Measurements from ENCODE around the gene GPR6. TPM values are rescaled to one million over a fixed set of nuclear protein-coding genes. Genes with fewer than 3 reads are reported as not detected.

GPR6 gene
- total RNA-seq, 1 donor from 2014 or later = not detected

DNA sequence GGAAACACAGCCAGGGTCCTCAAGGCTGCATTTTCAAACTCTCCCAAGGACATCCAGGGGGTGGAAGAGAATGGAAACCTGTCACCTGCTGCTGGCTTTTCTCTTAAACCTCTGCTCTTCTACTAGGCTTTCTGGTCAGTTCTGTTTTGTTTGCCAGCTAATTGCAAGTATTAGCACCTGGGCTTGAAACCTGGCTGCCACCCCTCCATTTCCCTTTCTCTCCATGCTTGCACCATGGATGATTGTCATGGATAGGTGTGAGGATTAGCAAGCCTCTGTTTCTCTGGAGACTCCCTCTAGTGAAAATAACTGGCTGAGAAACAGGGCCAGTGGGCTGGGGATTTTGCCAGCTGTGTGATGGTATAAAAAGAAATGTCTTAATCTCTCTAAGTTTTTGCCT is 33.0 kb upstream of the GPR6 start:
- Mint-ChIP-seq H3K36me3 (ENCODE audit: unreplicated experiment) (no peaks in the 10 kb centered on the region), H3K4me3 (ENCODE audit: unreplicated experiment) (no peak overlapping the region), H3K4me1 (ENCODE audit: low read depth, unreplicated experiment) (no peaks in the 10 kb centered on the region), H3K9me3 (ENCODE audit: unreplicated experiment) (no peaks in the 10 kb centered on the region), H3K27me3 (ENCODE audit: unreplicated experiment) (peaks cover 3% of the 10 kb centered on the region), H3K27ac (ENCODE audit: unreplicated experiment) (no peak overlapping the region)
- no peak for DNase-seq
- TF ChIP-seq, protein P1, sequence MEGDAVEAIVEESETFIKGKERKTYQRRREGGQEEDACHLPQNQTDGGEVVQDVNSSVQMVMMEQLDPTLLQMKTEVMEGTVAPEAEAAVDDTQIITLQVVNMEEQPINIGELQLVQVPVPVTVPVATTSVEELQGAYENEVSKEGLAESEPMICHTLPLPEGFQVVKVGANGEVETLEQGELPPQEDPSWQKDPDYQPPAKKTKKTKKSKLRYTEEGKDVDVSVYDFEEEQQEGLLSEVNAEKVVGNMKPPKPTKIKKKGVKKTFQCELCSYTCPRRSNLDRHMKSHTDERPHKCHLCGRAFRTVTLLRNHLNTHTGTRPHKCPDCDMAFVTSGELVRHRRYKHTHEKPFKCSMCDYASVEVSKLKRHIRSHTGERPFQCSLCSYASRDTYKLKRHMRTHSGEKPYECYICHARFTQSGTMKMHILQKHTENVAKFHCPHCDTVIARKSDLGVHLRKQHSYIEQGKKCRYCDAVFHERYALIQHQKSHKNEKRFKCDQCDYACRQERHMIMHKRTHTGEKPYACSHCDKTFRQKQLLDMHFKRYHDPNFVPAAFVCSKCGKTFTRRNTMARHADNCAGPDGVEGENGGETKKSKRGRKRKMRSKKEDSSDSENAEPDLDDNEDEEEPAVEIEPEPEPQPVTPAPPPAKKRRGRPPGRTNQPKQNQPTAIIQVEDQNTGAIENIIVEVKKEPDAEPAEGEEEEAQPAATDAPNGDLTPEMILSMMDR (IDR thresholded peaks at IDR 0.05; ENCODE audit: partially characterized antibody, unreplicated experiment) = no peak

DNA sequence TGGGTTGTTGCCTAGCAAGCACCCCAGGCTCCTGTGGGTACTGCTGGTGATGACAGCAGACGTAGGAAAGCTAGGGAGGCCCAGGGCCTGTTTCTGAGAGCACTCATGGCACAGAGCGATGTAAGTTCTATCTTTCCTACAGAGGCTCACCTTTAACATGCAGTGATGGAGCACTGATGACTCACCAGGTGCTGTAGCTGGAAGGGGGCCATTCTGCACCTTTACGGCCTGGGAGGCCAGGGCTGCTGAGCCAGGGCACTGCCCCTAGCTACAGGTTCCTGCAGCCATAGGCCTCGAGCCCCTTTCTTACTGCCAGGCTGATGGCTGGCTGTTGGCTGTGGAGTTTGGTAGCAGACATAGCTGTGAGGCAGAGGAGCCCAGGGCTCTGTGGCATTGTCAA is 31.1 kb upstream of the GPR6 start:
- Mint-ChIP-seq H3K9me3 (ENCODE audit: unreplicated experiment) (no peaks in the 10 kb centered on the region), H3K4me3 (ENCODE audit: unreplicated experiment) (no peak overlapping the region), H3K36me3 (ENCODE audit: unreplicated experiment) (no peaks in the 10 kb centered on the region), H3K27me3 (ENCODE audit: unreplicated experiment) (peaks cover 3% of the 10 kb centered on the region), H3K4me1 (ENCODE audit: low read depth, unreplicated experiment) (no peaks in the 10 kb centered on the region), H3K27ac (ENCODE audit: unreplicated experiment) (no peak overlapping the region)
- no peak for DNase-seq
- TF ChIP-seq, protein P1 (IDR thresholded peaks at IDR 0.05; ENCODE audit: partially characterized antibody, unreplicated experiment) = no peak

DNA sequence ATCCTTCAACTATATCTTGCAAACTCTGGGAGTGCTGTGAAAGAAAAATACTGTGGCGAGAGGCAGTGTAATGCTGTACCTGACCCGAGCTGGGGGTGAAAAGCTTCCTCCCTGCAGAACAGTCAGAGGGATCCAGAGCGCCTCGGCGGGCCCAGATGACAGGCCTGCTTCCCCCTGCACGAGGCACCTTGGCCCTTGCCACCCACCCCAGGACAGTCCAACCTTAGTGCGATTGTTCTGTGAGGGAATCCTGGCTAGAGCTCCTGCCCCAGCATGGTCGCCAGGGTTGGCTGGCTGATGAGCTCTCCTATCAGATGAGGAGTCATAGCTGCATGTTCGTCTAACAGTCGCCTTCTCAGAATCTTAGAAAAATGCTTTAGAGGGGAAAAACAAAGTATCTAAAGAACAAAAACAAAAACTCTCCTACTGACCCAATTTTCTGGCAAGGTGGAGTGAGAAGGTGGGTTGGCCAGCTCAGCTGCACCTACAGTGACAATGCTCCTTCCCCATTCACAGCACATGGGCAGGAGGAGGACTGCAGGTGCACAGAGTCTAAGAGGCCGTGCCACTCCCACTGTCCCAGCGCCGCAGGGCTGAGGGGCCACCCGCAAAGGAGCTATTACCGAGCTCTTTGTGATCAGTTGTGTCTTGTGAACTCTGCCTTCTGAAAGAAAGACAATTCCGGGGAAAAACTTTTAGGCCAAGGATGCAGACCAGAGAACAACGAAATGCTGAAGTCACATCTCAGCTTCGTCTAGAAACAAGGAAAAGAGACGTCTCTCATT is 28.6 kb upstream of the GPR6 start:
- Mint-ChIP-seq H3K27ac (ENCODE audit: unreplicated experiment) (no peak overlapping the region), H3K4me1 (ENCODE audit: low read depth, unreplicated experiment) (no peaks in the 10 kb centered on the region), H3K4me3 (ENCODE audit: unreplicated experiment) (no peak overlapping the region), H3K9me3 (ENCODE audit: unreplicated experiment) (no peaks in the 10 kb centered on the region), H3K27me3 (ENCODE audit: unreplicated experiment) (peaks cover 3% of the 10 kb centered on the region), H3K36me3 (ENCODE audit: unreplicated experiment) (no peaks in the 10 kb centered on the region)
- no peak for DNase-seq
- TF ChIP-seq, protein P1 (IDR thresholded peaks at IDR 0.05; ENCODE audit: partially characterized antibody, unreplicated experiment) = no peak

DNA sequence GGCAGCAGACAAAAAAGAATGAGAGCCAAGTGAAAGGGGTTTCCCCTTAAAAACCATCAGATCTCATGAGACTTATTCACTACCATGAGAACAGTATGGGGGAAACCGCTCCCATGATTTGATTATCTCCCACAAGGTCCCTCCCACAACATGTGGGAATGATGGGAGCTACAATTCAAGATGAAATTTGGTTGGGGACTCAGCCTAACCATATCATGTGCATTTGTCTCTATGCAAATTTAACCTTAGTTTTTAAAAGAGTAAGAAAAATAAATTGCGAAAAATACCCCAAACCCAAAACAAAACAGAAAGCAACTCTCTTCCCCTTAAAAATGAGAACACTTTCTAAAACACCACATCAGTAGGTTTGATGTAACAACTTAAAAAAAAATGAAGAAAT is 22.6 kb upstream of the GPR6 start:
- Mint-ChIP-seq H3K36me3 (ENCODE audit: unreplicated experiment) (no peaks in the 10 kb centered on the region), H3K4me1 (ENCODE audit: low read depth, unreplicated experiment) (no peaks in the 10 kb centered on the region), H3K9me3 (ENCODE audit: unreplicated experiment) (no peaks in the 10 kb centered on the region), H3K4me3 (ENCODE audit: unreplicated experiment) (no peak overlapping the region), H3K27ac (ENCODE audit: unreplicated experiment) (no peak overlapping the region), H3K27me3 (ENCODE audit: unreplicated experiment) (no peaks in the 10 kb centered on the region)
- no peak for DNase-seq
- TF ChIP-seq, protein P1 (IDR thresholded peaks at IDR 0.05; ENCODE audit: partially characterized antibody, unreplicated experiment) = no peak

DNA sequence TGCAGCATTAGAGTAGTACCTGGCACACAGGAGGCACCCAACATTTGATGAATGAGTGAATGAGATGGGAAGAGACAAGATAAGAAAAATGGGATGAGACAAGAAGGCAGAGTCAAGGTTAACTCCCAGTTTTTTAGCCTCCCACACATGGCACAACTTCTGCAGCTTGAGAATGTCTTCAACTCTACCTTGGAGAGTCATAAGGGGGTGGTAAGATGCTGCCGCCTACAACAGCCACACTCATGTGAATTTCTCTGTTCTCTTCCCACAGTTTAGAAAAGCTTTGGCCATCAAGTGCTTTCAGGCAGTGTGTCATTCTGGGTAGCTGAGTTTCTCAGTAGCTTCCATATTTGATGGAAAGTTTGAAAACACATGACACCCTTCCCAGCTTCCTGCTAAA is 19.5 kb upstream of the GPR6 start:
- H3K36me3 Mint-ChIP-seq (ENCODE audit: unreplicated experiment) = peaks cover 7% of the 10 kb centered on the region
- no peaks in the 10 kb centered on the region for H3K9me3 Mint-ChIP-seq (ENCODE audit: unreplicated experiment)
- TF ChIP-seq, protein P1 (IDR thresholded peaks at IDR 0.05; ENCODE audit: partially characterized antibody, unreplicated experiment) = no peak
- H3K27ac Mint-ChIP-seq (ENCODE audit: unreplicated experiment) = no peak overlapping the region
- H3K4me3 Mint-ChIP-seq (ENCODE audit: unreplicated experiment) = no peak overlapping the region
- DNase-seq = no peak
- no peaks in the 10 kb centered on the region for H3K4me1 Mint-ChIP-seq (ENCODE audit: low read depth, unreplicated experiment)
- no peaks in the 10 kb centered on the region for H3K27me3 Mint-ChIP-seq (ENCODE audit: unreplicated experiment)

All from glutamatergic neuron (in vitro differentiated cells).